Endometrial microvascular endothelial cells (primary cell): ENCODE results near the gene TRPM3. TPM values are rescaled to one million over a fixed set of nuclear protein-coding genes. Genes with fewer than 3 reads are reported as not detected.

Experiments used
- in situ Hi-C: cut with HindIII; loops from 2 replicates; pipeline ENCODE4 v1.10.0; 2017; ENCODE audit warnings: low sequenced_read_pairs, low pct_unique_long_range_greater_than_20kb; ENCODE audit errors: inconsistent ontology term
- total RNA-seq: library from RNA; depleted of rRNA; stranded (reverse); fragments of >200 nt; gene quantifications from one replicate; pipeline ENCODE4 v1.2.3, GENCODE V29; 2015; ENCODE audit errors: inconsistent ontology term

Gene TRPM3
- total RNA-seq = under 0.01 TPM

DNA sequence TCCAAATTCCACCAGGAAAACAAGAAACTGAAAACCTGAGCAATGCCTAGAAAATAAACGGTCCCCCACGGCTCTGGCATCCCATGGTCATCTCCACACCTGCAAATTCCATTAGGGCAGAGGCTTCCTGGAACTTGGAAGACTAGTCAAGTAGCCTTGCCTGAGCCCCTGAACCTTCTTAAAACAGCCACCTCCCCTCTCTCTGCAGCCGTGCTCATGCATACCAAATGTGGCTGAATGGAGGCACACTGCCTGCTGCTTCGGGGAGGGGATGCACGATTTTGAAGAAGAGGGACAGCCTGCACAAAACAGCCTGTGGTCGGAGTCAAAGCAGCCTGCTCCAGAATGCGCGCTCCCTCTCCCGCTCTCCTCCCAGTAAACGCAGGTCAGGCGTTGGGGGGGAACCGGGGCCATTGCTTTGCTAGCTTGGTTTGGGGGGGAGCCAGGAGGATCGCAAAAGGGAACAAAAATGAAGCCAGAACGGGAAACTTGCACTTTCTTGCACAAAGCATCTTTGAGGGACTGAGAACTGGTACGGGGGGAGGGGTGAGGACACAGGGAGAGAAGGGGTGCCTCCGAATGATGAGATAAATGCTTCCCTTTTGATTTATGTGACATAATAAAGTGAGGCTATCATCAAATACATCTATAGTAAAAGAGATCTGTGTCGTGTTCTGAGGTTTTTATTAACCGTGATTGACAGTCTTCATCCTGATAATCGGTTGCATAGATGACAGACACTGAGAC, at the start of gene TRPM3:
Gene TRPM3, minus strand, starts transcription at position 347 of the 747 bp plus-strand sequence. Its CDS starts 267 bp downstream, at position 80.
- in situ Hi-C loops = no loop called here

DNA sequence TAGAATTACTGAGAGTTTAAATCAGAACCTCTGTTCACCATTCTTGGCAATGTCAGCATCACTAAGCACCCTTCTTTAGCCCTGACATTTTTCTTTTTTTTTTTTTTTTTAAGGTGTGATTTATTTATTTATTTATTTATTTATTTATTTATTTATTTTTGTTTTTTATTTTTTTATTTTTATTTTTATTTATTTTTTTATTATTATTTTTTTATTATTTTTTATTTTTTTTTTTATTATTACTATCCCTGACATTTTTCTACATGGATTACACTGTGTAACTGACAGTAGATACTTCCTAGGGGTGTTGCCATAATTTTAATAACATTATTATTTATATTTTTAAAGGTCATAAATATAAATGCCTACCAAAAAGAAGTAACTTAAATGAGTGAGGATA, 47.0 kb upstream of the TRPM3 start:
- in situ Hi-C loops = no loop called here

DNA sequence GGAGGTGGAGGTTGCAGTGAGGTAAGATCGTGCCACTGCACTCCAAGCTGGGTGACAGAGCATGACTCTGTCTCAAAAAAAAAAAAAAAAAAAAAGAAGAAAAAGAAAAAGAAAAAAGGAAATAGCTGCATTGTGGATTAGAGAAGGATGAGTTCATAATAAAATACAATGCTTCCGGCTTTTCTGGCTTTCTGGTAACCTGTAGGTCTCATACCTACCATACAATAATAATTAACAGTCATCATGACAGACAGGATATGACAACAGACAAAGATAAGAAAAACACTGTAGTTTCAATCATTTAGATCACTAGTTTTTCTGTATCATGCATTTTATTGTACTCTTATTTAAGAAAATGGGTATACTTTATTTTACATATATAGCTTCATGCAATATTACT, 40.7 kb upstream of the TRPM3 start:
- in situ Hi-C loops = no loop called here

DNA sequence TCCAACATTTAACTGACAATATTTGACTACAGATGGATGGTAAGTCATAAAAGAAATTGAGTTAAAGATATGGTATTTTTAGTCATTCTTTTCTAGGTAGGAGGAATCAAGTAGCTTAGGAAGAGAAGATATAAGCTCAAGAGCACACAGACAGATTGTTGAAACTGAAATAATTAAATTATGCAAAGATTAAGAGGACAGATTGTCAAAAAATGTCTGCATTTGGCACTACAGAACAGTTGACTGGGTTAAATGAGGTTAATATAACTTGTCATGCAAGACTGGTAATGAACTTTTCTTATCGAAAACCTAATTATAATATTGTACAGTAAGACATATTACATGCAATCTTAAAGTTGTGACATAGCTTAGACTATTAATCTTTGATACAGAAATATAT, 36.3 kb upstream of the TRPM3 start:
- in situ Hi-C loops = no loop called here

DNA sequence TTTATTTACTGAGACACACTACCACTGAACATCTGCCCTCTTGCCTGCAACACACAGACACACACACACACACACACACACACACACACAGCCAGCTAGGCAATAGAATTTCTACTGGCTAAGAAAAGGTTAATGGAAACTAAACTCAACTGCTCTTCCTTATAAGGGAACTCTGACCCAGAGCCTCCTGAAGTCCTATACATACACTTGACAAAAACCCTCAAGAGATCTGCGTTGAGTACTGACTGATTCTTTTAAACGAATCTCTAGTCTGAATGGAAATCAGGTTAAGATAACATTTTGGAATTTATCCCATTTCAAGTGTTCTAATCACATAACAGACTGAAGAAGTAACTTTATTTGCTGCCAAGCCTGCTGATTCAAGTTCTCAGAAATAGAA, 25.9 kb upstream of the TRPM3 start:
- in situ Hi-C loops = no loop called here

DNA sequence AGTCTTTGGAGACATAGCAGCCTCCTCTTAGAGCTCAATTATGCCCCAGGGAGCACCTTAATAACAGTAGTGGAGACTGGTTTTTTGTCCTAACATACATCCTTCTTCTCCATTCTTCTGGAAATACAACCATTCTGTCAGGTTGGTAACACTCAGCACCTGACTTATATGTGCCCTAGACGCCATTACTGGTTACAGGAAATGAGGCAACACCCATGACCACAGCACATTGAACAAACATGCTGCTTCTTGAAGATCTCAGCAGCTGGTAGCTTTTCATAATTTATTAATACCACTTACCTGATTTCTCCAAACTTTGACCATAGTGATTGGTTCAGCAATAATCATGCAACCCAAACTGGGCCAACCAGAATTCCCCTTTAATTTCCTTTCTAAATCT, 25.1 kb upstream of the TRPM3 start:
- in situ Hi-C loops = no loop called here

DNA sequence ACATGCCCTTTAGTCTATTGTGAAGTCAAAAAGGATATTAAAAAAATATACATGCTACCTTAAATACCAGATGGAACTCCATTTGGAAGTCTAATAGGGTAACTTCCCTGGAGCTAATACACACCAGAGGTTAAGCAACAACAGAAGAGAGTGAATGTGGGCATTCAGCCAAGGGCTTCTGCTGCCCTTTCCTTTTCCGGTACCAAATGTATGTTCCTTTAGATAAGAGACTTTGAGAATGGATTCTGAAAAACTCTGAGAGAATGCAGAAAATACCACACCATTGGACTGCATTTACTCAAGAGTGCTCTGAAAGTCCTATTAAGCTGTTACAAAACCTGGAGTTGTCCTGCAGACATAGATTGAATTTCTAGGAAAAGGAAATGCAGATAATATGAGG, 23.8 kb upstream of the TRPM3 start:
- in situ Hi-C loops = no loop called here

DNA sequence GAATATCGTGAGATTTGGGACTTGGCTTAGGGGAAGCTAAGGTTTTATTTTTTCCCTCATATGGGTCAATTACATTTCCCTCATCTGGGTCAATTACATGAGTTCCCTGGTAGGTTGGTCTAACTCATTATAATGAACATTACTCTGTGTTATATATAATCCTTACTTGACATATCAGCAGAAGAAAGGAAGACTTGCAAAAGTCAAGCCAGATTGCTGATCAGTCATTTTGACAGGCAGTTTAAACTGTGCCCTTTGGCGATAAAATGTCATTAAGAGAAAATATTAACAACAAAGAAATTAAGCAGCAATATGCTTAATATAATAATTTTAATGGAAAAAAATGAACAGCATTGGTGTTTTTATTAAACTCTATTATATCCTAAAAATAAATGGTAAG, 23.1 kb upstream of the TRPM3 start:
- in situ Hi-C loops = no loop called here

DNA sequence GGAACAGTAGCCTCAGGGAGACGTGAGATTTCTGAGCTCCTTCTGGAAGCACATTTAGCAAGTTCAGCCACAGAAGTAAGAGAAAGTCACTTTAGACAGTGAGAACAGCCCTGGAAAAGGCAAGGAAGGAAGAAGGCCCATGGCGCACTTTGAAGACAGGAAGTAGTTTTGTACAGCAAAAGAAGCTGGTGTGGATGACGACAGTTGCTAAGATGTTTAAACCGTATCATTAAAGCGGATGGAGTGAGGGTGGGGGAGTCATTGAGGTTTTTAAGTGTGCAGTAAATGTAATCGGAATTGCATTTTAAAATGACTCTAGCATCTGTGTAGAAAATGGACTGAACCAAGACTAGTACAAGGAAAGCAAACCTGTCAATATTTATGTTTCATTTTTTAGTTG, 15.3 kb upstream of the TRPM3 start:
- in situ Hi-C loops = no loop called here

DNA sequence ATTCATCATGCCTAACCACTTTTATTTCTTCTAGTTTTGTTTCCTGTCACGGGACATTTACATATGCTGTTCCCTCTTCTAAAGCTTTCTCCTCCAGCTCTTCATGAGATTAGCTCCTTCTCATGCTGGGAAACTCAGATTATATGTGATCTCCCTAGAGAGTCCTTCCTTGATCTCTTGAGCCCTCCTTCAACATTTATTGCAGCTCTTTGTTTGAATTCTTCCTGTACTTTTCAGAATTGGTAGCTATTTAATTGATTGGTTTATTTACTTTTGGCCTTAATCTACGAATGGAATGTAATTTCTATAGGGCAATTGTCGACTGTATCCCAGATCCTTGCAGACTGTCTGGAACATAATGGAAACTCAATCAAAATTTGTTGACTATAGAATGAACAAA, 9.7 kb upstream of the TRPM3 start:
- in situ Hi-C loops = no loop called here

DNA sequence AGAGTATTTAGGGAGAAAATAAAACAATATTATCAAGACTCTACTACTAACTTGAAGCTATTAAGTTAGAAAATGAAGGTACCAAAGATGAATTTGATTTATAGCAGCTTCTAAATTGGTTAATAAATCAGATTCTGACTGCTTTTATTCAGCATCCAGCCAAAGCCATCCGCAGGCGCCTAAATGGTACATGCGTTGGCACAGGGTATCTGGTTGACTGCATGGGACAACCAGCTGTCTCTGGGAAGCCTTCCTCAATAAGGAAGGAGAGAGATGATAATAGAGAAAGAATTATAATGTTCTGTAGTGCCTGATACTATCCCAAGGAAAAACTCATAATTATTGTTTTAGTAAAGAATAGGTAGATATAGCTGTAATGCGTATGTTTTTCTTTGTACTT, 9.1 kb upstream of the TRPM3 start:
- in situ Hi-C loops = no loop called here

DNA sequence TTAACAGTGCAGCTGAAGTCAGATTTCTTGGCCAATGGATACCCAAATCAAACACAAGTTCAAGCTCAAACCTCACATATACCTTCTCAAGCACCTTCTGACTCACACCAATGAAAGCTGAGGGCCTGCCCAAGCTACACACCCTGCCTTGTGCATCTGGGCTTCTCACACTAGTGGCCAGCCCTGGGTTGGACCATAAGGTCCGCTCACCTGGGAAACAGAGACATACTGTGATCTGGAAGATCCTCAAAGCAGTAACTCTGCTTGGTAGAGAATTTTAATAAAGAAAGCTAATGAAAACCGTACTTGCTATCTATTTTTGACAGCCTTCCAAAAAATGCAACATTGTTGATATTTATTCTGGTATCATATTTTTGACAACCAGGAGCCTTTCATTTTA, 7.4 kb upstream of the TRPM3 start:
- in situ Hi-C loops = no loop called here

DNA sequence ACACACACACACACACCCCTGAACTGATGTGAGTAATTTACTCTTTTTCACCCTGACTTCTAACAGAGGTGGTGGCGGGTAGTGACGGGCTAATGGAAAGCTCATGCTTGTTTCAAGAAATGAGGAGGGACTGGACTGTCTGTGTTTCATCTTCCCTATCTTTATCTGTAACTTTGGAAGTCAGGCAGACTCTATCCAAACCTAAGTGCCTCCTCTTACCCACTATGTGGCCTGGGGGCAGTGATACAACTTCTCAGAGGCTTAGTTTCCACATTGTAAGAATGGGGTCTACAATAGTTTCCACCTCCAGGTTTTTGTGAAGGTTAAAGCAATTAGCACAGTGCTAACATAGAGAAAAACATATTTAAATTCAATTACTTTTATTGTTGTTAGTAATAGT, 5.9 kb upstream of the TRPM3 start:
- in situ Hi-C loops = no loop called here

DNA sequence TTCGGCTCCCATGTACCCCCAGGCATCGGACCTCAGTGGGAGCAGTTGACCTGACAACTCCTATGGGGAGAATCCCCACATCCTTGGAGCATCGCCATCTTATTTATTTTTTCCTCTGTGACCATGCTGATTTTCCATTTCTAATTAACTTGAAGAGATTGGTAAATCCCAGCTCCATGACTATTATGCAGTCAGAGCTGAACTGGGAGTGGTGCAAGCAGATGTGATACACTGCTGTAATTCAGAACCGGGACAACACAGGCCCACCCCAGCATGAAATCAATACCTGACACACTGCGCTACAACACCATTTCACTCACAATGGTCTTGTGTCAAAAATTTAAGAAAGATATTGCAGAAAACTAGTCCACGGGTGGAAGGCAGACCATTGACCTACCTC, 1.0 kb upstream of the TRPM3 start:
- in situ Hi-C loops = no loop called here

DNA sequence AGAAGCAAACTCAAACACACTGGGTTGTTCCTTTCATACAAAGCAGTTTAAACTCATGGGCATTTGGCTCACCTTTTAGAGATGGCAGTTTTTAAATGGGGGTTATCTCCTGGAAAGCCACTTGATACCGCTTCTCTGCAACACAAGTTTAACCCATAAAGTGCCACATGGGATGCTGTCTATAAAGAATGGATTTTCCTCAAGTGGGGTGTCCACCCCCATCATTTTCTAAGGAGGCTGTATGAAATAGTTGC, 528 bp upstream of the TRPM3 start:
- in situ Hi-C loops = no loop called here

DNA sequence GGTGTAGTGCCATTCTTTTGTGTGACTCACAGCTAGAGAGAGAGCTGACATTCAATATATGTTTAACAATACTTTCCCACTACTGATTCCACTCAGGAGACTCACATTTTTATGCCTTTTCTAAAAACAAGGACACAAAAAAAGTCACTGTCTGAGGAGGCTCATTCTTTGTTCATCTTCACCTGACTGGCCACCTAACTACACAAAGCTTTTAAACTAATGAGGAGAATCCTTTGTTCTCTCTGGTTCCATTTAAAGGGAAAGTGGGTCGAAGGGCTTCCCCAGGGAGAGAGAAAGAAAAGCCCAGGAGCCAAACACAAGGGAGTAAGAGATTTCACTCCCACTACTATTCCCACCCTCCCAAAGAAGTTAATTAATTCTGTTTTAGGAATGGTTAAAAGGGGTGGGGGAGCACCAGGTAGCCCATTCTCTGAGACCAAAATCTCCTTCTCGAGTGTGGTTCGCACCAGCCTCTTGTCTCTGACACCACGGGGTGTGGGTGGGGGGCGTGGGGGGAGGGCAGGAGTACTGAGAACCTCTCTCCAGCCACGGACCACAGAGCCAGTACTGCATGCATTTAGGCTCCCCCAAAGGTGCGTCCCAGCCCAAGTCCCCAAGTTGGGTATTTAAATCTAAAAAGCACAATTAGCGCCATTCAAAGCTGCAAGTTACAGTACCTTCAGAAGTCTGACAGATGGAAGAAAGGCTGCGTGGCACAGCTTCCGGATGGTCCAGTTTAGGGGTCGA, 747 bp downstream of the TRPM3 start:
- in situ Hi-C loops = no loop called here

DNA sequence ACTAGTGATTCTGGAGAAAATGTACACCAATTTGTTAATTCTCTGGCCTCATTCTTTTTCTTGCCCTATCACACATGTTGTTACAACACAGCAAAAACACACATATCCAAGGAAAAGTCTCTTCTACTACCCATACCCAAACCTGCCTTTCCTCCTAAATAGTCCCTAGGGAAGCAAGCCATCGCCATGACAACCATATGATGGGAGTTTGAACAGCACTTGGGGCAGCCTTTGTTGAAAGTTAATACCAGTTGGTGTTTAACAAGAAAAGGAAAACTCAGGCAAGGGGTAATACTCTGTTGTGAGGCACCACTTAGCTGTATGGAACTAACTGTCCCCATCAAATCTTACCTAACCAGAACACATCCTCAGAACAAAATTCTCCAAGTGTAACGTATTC, 1.7 kb downstream of the TRPM3 start:
- in situ Hi-C loops = no loop called here

DNA sequence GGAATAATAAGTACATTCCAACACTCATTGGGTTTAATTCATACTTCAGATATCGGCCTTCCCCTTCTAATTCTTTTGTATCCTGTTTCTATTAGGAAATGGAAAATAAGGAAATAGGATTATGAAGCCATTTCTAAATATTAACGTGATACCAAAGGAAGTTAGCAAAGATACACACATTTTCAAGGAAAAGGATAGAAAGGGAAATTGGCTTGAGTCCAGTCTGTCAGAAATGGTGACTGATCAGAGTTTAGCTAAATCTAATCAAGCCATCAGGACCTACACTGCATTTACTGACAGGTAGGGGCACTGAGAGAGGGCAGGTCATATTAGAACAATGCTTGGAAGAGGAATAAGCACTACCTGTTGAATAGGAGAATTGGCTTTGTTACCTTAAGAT, 3.1 kb downstream of the TRPM3 start:
- in situ Hi-C loops = no loop called here

DNA sequence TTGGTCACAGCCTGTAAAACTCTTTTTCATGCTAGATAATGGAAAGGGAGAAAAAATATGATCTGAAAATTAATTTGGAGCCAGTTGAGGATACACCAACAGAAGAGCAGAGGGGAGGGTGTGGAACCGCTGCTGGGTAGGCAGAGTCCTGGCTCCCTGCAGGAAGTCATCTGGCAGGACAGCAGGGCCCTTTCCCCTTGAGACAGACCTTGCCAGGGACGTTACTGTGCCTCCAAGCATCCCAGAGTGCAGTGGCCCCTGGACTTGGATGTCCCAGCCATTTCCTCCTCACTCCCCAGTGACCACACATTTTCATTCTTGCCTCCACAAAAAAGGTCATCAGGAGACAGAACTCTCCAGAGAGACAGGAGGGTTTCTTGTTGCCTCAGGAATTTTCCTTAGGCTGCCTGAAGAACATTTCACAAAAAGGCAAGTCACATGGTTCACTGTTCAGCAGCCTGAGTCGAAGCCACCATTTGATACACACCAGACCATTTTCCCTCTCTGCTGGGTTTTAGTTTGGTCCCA, 5.9 kb downstream of the TRPM3 start:
- in situ Hi-C loops = no loop called here

DNA sequence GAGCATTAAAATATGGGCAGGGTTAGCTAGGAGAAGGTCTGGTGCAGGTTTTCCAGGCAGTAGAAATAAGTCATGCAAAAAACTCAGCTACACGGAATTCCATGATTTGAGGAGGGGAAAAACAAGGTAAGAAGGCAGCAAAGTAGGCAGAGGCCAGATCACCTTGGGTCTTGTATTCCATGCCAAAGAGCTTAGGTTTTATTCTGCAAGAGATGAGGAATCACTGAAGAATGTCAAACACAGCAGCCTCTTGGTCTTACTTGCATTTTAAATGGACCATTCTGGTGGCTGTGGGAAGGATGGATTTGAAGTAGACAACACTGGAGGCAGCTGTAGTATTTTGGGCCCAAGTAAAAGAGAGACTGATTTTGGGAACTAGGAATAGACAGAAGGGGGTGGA, 8.6 kb downstream of the TRPM3 start:
- in situ Hi-C loops = no loop called here

DNA sequence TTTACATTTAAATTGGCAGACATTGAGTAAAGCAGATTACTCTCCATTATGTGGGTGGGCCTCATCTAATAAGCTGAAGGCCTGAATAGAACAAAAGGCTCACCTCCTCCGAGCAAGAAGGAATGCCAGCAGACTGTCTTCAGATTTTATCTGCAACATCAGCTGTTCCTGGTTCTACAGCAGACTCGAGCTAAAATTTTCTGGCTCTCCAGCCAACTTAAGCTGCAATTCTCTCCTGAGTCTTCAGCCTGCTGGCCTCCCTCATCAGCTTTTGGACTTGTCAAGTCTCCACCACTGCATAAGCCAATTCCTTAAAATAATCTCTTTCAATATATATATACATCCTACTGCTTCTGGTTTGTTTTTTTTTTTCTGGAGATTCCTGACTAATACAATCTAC, 12.5 kb downstream of the TRPM3 start:
- in situ Hi-C loops = no loop called here
